HG03097 (cell line): Measurements from ENCODE around the gene RGS9.
A peak's percentile ranks its signal among the peaks of the same experiment; 100 is the strongest.
"Not testable (repeated sequence)": the region's sequence is repeated elsewhere in the genome, so short reads cannot be mapped to it uniquely, and the experiment has no call there.

Source experiments
- ATAC-seq: cut with Tn5 transposase; IDR thresholded peaks from one replicate; pipeline ENCODE4 v1.9.1; 2021; ENCODE audit not compliant: unreplicated experiment, low FRiP score

The RGS9 gene

DNA sequence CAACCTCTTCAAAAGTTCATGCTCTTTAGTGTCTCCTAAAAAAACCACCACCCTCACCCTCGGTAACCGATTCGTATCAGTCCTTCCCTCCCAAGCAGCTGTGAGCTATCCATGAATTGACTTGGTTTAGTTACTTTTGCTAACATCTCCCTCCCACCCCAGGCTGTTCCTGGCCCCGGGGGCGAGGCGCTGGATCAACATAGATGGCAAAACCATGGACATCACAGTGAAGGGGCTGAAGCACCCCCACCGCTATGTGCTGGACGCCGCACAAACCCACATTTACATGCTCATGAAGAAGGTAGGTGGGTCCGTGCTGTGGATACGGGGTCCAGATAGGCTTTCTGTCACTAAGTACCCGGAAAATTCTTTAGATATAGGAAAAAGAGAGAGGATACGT is 66.8 kb downstream of the RGS9 start:
- no peak for ATAC-seq

GRCh38 chr17:65205655-65206054 is 68.5 kb downstream of the RGS9 start:
- ATAC-seq = no peak

DNA sequence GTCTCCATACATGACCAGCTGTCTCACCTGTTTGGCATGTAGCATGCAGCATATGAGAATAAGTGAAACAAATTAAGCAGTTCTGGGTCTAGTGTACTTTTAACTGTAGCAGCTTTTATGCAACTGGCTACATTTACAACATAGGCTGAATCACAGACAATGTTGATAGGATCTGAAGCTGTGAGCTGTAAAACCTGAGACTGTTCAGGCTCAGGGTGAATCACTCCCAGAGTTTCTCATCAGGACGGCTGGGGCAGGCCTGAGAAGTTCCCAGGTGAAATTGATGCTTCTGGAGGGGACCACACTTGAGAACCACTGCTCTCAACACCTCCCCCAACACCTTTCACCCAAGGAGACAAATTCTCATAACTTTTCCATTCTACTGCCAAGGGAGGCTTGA is 70.3 kb downstream of the RGS9 start:
- not testable (repeated sequence) for ATAC-seq

GRCh38 chr17:65208717-65209116 is 71.5 kb downstream of the RGS9 start:
- no peak for ATAC-seq

DNA sequence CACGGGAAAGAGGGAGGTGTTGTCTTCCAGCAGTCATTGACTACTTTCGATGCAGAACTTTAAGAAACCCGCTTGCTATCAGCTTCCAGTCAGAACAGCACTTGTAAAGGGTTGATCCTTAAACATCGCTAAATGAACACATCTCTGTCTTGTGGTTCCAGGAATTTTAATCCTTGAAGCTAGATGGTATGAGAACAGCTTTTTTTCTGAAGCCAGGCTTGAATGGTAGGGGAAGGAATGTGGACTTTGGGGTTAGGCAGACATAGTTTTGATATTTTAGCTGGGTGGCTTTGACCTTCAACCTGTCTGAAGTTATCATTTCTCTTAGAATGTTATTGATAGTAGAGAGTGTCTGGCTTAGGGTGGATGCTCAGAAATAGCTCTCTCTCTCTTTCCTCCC is 81.1 kb downstream of the RGS9 start:
- no peak for ATAC-seq

DNA sequence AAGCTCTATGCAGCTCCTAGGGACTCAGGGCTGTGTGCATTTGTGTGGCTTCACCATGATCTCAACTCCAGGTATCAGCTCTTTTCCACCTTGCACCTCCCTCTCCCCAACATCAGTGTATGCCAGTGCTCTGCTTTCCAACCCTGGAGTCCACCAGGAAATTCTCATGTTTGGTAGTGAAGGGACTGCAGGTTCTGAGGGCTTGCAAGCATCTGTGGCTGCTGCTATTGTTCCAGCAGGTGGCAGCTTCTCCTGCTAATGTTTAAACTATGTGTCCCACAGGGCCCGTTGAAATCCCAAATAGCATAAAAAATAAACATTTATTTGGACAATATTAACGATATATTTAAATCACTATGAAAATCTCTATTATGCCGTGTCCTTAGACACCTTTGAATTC is 82.0 kb downstream of the RGS9 start:
- no peak for ATAC-seq

DNA sequence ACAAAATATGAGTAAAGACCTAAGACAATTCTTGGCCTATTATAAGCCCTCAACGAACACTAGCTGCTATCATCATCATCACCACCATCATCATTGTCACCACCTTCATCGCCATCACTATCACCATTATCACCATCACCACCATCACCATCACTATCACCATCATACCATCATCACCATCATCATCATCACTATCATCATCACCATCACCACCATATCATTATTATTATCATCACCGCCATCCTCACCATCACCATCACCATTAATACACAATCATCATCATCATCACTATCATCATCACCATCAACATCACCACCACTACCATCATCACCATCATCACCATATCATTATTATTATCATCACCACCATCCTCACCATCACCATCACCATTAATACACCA is 82.5 kb downstream of the RGS9 start:
- no peak for ATAC-seq

GRCh38 chr17:65220732-65221131 is 83.6 kb downstream of the RGS9 start:
- ATAC-seq = no peak

GRCh38 chr17:65222214-65222738 is 85.1 kb downstream of the RGS9 start:
- ATAC-seq = no peak

DNA sequence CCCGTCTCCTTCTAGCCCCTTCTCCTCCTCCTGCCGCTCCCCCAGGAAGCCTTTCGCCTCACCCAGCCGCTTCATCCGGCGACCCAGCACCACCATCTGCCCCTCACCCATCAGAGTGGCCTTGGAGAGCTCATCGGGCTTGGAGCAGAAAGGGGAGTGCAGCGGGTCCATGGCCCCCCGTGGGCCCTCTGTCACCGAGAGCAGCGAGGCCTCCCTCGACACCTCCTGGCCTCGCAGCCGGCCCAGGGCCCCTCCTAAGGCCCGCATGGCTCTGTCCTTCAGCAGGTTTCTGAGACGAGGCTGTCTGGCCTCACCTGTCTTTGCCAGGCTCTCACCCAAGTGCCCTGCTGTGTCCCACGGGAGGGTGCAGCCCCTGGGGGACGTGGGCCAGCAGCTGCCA is 87.9 kb downstream of the RGS9 start:
- ATAC-seq = no peak

DNA sequence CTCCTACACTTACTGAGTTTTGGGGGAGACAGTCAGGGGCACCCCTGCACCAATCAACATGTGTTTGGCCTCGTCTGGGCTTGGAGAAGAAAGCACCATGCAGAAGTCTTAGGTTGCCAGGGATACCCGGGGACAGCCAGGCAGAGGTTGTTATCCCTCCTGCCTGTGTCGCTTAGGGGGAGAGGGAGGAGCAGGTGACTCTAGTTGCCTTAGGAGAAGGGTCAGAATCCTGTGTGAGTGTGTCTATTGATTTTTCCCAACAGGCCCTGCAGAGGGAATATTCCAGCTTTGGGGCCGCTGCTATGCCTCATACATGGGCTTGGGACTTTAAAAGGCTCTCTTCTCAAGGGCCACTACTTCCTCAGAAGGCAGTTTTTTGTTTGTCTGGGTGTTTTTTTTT is 89.1 kb downstream of the RGS9 start:
- no peak for ATAC-seq

DNA sequence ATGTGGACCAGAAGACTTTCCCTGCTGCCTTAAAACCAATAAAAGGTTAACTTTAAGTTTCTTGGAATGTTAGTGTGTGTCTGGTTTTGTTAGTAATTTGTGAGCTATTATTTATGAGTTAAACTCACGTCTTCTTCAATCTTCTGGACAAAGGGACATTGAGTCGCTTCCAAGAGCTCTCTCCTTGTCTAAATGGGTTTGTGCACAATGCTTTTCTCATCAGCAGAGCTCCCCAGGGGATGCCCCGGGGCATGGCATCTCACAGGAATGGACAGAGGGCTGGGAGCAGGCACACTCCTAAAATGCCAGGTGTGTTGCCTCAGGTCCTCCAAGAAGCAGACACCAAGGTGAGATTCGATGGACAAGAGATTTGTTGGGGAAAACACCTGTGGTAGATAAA is 90.5 kb downstream of the RGS9 start:
- no peak for ATAC-seq

DNA sequence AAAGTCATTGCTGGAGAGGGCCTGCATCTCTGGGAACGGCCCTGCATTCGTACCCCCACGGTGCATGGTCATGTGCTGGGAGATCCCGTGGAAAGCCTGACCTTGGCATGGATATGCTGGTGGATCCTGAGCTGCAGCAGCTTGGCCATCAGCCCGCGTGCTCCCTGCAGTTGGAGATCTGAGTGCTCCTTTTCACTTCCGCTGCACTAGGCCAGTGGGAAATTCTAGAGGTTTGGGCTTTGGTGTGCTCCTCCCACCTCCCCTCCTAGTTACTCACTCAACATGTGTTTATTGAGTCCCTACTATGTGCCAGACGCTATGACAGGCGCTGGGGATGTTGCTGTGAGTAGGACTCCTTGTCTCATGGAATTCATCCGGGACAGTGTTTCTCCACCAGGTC is 91.1 kb downstream of the RGS9 start:
- no peak for ATAC-seq

DNA sequence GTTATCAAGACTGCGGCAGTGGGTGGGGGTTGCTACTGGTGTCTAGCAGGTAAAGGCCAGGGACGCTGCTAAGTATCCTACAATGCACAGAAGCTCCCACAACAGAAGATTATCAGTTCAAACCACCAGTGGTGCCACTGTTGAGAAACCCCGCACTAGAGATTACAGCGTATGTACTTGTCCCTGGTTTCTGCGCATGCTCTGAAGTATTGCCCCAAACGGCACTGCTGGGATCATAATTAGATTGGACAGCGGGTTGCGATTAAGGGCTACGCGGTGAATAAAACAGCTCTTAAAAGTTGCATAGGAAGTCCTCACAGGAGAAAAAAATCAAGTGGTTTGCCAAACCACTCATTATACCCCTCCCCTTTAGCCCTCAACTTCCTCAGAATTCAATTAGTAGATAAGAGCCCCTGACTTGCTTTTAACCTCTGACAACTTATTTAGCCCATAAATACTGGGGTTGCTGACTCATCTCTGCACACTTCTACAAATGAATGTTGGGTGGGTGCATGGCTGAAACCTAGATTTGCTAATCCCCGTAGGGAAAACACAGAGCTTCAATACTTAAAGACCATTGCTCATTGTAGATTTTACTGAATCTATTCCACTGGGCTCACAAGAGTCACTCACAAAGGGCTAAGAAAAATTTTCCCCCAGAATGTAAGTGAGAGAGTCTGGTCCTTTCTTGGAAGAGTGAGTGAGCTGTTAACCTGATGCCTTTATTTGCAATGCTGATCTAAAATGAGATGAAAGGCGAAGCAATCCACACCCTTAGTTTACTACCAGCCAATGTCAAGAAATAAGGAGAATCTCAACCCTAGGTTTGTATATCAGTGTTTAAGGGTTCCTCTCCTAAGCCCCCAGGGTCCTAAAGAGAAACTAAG is 91.8 kb downstream of the RGS9 start:
- ATAC-seq = peak; percentile 81

DNA sequence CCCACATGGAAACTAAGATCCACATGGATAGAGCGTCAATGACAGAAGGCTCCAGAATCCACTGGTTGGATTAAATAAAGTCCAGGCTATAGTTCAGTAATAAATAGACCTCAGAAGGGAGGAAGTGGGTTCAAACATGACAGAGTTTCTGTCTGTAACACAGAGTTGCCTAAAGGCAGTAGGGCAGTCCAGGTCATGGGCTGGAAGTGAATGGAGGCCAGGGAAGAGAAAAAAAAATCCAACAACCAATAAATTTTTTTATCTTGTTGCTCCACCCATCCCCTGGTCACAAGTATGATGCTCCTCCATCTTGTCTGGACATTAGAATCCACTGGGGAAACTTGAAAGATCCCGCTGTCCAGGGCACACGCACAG is 92.4 kb downstream of the RGS9 start:
- no peak for ATAC-seq

DNA sequence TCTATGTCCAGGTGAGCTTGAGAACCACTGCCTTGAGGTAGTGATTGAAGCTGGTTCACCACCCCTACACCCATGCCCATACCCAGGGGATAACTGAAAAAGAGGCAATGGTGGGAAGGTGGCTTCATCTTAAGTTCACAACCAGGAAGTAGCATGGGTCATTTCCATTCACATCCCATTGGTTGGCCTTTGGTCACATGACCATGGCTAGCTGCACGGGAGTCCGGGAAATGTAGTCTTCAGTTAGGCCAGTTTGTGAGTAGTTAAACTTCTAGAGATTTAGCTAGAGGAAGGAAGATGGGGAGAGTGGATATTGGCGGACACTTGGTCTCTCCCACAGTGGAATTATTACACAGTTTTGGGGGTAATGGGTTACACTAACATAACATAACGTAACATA is 92.9 kb downstream of the RGS9 start:
- ATAC-seq = no peak

GRCh38 chr17:65231086-65231485 is 93.9 kb downstream of the RGS9 start:
- no peak for ATAC-seq

DNA sequence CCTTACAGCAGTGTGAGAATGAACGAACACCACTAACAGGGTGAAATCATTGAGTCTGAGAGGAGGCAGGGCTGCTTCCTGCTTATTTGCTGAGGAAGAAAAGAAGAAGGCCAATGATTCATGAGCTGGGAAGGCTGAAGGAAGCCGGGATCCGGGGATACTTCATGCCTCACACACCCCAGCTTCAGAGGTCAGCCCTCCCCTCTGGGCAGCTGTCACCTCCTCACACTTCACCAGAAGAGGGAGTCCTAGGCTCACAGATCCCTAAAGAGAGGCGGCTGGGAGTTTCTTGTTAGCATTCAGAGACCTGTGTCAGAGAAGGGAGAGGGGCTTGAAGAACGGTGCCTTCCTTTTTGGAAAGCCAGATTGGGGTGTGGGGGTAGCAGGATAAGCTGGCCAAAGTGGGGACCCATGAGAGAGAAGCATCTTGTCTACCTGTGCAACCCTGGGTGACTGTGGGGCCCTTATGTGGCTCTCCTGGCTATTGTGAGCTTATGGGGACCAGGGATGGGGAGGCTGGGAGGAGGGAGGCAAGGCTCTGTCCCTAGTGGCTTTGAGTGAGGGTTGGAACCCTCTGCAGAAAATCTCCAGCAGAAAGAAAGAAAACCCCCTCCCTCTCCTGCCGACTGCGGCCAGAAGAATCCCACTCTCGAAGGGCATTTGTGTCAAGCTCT is 94.6 kb downstream of the RGS9 start:
- no peak for ATAC-seq

- no peak for ATAC-seq
These were observed 98.1 kb downstream of the RGS9 start for GRCh38 chr17:65235284-65235683.

- no peak for ATAC-seq
These were observed 99.2 kb downstream of the RGS9 start for GRCh38 chr17:65236321-65236720.

DNA sequence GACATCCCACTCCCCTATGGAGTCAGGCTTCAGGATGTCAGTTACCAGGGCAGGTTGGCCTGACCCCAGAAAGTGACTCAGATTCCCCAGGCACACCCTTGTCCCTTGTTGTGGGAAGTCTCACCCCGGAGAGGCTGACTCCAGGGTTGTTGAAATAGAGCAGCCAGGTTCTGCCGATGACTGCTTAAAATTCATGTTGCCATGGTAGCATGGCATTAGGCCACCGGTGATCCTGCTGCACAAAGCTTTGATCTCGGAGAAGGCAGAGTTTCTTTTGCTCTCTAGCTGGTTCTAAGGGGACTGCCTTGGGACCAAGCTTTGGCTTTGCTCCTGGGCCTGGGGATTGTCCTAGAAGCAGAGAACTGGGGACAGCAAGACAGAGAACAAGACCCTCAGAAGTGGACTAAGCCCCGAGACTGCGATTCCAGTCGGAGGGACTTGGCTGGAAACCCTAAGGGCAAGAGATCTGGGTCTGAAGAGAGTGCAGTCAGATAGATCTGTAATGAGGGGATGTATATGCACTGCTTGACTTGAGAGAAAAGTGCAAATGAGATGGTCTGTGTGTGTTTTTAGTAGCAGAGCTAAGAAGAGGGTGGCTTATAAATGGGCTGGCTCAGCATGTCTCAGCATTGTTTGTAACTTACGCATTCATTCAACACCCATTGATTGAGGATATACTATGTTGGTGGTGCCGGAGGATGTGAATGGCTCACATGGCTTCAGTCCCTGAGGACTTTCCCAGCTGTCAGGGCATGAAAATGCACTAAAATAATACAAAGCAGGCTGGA is 106.9 kb downstream of the RGS9 start:
- ATAC-seq = no peak
